DMS114 treated with DMSO at 0.1 percent for 48 hours (cell line): ENCODE data around the gene PSMG3.
A peak's percentile ranks its signal among the peaks of the same experiment; 100 is the strongest.

Experiments
- DNase-seq: peaks from one replicate; lab custom pipeline; 2025; ENCODE audit not compliant: unreplicated experiment; lab: John Stamatoyannopoulos, UW

Gene PSMG3, protein sequence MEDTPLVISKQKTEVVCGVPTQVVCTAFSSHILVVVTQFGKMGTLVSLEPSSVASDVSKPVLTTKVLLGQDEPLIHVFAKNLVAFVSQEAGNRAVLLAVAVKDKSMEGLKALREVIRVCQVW

DNA sequence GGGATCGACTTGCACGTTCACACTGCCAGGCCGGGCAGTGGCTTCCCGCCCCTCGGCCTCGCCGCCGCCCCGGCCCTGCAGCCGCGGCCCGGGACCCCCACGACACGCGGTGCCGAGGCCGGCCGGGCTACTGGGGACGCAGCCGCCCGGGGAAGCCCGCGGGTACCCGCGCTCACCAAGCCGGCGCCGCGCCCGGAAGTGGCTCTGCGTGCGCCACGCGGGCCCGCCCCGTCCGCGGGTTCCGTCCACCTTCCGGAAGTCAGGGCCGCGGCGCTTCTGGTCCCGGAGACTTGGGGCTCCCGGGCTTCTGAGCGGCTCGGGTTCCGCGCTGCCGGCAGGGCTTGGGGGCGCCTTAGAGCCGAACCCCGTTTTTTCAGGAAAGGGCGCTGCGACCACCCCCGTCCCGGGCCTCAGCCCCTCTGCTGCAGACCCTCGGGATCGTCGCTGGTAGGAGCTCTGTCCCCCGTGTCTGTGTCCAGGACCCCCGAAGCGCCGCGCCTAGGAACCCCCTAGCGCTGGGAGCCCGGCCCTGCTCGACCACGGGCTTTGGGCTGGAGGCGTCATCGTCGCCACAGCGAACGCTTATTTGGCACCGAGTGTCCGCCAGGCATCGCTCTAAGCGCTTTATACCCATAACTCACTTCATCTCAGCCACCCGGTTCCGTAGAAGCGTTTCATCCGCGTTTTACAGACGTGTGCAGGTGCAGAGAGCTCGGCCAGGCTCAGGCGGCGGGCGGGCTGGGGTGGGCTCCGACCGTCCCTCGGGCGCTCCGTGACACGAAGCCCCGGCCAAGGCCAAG lies at the start of gene PSMG3:
Gene PSMG3, minus strand, starts transcription at position 200 of the 800 bp plus-strand sequence. CDS start 693 bp downstream, outside the sequence.
- peak; percentile 68 for DNase-seq

DNA sequence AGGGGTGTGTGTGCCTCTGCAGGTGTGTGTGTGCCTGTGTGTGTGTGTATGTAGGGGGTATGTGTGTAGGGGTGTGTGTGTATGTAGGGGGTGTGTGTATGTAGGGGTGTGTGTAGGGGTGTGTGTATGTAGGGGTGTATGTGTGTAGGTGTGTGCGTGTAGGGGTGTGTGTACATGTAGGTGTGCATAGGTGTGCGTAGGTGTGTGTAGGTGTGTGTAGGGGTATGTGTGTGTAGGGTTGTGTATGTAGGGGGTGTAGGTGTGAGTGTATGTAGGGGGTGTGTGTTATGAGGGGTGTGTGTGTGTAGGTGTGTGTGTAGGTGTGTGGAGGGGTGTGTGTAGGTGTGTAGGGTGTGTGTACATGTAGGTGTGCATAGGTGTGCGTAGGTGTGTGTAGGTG lies 48.6 kb upstream of the PSMG3 start:
- DNase-seq = no peak

- DNase-seq = no peak
Measured at GRCh38 chr7:1617957-1618356, 48.1 kb upstream of the PSMG3 start.

DNA sequence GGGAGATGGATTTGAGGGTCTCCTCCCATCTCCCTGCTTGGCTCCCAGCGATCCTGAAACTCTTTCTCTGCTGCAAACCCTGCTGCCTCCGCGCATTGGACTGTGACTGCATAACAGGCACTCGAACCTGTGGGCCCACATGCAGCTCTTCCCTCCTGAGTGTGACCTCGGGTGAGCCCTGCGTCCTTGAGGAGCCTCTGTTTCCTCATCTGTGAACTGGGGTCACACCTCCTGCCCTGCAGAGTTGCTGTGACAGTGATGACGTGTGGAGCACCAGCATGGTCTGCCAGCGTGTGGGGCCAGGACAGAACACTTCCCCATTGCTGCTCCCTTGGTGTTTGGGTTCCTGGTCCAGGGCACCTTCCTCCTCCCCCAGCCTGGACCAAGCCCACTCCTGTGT lies 46.9 kb upstream of the PSMG3 start:
- DNase-seq = no peak

DNA sequence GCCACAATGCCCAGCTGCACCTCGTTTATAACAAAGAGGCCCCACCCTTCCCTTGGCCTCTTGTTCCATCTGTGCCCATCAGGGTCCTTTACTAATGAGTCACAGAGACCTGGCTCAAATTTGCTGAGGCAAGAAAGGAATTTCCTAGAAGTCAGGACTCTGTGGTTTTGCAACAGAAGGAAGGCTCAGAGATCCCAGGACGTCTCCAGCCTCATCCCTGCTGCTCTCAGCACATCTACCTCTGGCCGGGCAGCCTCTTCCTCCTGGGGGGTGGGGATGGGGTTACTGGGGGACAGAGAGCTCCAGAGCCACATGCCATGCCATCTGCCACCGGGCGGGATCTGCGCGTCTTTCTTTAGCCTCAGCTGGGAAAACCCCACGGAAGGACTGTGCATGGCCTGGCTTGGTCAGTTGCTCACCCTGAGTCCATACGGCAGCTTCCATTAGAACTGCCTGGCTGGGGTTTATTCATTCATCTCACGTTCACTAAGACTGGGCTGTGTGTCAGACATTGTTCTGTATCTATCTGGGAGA lies 41.9 kb upstream of the PSMG3 start:
- no peak for DNase-seq

DNA sequence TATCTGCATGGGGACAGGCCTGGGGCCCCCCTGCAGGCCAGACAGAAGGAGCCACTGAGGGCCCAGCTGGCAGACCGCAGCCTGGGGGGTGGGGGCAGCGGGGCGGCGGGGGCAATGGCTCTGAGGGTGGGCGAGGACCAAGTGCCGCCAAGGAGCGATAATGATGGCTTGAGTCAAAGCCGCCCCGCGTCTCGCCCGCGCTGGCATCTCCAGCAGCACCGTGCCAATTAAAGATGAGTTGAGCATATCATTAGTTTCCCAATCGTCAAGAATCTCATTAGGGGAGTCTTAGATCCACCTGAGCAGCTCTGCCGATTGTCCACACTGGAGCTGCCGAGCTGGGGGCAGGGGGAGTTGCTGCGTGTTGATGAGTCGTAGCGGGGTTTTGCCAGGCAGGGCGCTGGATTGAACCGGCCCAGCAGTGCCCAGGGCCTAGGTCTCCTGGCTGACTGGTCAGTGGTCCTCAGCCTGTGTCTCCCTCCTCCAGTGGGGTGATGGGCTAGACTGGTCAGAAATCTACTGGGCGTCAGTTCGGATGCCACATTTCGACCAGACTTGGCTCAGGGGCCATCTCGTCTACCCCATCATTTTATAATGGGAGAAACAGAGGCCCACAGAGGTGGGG lies 41.0 kb upstream of the PSMG3 start:
- DNase-seq = no peak

DNA sequence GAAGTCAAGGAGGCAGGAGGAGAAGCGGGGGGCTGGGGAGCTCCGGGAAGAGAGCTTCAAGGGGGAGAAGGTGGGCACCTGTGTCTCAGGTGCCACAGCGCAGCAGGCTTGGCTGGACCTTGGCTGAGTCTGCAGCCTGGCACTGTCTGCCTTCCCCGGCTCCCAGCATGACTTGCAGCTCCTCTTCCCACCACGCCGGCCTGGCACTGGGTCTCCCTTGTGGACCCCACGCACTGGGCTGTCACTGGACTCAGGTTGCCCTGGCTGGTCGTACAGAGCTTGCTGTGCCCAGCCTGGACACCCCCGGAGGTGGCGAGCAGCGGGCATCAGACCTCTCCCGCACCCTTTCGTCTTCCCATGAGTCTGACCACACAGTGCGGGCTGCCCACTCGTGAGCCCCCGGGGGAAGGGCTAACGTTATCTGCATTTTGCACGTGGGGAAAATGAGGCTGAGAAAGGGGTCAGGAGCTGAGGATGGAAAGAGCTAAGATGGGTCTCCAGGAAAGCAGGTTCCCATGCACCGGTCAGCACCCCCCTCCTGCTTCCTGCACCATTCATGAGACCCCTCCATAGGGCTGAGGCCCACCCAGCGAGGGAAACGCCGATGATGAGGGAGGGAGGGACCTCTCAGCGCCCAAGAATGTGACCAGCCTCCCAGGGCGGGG lies 40.3 kb upstream of the PSMG3 start:
- DNase-seq = no peak

DNA sequence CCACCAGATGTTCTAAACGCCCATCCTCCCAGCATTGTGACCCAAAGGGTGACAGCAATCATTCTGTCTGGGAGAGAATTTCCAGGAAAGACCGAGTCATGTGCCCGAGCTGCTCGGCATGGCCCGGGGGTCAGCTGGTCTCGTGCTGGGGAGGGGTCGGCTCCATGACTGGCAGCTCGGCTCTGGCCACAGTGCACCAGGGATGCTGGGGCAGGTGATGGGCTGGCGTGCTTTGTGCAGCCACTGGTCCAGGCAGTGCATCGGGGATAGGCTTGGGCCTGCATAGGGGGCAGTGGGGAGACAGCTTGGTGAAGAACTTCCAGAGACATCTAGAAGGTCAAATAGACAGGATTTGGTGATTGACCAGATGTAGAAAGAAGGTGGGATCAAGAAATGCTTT lies 39.2 kb upstream of the PSMG3 start:
- DNase-seq = no peak

DNA sequence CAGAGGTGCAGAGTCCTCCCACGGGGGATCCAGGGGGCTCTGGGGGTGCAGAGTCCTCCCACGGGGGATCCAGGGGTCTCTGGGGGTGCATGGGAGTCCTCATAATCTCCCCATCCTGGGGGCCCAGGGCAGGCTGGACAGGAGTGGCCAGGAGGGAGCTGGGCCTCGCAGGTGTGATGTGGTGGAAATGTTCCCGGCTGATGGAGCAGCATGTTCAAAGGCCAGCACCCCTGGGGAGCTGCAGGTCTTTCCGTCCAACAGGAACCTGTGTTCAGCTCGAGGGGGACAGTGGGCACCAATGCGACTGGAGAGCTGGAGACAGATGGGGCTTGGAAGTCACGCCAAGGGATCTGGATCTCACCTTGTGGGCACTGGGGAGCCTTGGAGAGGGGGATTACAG lies 38.5 kb upstream of the PSMG3 start:
- DNase-seq = no peak

DNA sequence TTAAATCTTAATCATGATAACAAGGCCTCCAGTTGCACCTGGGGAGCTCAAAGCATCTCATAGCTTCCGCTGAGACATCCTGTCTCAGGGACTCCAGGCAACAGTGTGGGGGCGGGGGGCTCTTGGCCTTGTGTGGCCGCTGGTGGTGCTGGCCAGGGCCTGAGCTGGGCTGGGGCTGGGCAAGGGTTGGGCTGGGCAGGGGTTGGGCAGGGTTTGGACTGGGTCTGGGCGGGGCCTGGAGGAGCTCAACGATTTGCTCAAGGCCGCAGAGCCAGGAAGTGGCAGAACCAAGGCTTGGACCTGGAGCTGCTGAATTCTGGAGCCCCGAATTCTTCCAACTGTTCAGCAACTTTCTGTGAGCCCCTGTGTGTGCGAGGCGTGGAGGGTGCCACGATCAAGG lies 37.9 kb upstream of the PSMG3 start:
- no peak for DNase-seq

GRCh38 chr7:1607001-1607400 lies 37.2 kb upstream of the PSMG3 start:
- DNase-seq = no peak

- no peak for DNase-seq
Measured at GRCh38 chr7:1604383-1604782, 34.6 kb upstream of the PSMG3 start.

- DNase-seq = no peak
Measured at GRCh38 chr7:1603346-1604225, 33.8 kb upstream of the PSMG3 start.

DNA sequence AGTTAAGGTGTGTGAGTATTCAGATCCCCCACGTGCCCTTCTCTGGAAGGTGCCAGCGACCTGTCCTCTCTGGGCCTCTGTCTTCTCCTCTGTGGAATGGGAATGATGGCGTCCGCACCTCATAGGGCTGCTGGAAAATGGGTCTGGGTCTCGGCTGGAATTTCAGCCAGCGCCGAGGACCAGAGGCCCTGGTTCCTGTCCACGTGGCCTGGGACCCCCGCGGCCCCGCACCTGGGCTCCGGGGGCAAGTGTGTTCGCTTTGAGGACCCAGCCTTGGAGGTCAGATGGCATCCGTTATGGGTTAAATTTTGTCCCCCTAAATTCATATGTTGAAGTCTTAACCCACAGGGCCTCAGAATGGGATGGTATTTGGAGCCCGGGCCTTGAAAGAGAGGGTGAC lies 32.6 kb upstream of the PSMG3 start:
- DNase-seq = no peak

DNA sequence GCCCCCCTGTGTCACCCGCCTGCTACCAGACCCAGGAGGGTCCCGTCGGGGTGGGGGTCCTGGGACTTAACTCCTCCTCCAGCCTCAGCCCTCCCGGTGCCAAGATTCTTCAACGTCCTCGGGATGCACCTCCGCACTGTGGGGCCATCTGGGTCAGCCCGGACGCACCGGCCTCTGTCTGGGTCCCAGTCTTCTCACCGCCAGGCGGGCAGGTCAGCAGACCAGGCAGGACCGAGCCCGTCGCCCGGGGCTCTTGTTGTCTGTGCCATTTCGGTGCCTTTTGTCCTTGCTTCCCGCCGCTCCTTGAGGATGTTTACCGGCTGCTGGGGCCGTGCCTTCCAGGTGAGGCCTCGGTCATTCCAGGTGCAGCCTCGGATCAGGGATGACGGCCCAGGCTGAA lies 32.1 kb upstream of the PSMG3 start:
- DNase-seq = no peak

- DNase-seq = no peak
Measured at GRCh38 chr7:1599640-1600395, 30.0 kb upstream of the PSMG3 start.

GRCh38 chr7:1598961-1599639 lies 29.3 kb upstream of the PSMG3 start:
- no peak for DNase-seq

DNA sequence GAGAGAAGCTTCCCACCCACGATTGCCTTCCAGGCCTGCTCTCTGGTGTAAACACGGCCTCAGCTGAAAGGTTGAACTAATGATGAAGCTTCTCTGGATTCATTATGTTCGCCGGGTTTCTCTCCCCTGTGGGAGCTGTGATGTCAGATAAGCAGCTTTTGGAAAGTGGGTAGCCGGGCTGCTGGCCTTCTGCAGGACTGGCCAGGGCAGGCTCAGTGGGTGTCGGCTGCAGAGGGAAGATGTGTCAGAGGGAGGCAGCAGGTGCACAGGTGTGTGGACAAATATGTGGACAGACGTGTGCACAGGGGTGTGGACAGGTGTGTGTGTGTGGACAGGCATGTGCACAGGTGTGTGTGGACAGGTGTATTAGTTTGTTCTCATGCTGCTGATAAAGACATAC lies 28.5 kb upstream of the PSMG3 start:
- no peak for DNase-seq

DNA sequence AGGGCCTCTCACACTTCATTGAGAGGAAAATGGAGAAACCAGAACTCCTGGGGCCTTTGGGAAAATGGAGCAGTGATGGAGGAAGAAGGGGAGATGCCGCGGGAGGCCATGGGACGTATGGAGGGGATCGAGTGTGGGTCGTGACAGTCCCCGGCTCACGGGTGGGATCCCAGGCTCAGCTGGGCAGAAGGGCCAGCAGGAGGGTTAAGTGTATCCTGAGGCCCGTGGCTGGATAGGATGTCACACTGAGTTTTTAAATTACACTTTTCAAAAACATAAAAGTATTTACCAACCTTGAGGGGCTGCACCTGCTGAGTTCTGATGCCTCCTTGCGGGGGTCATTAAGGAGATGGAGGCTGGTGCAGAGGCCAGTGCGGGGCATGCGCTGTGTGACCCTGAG lies 28.0 kb upstream of the PSMG3 start:
- DNase-seq = no peak
